GM10266 (cell line): ENCODE results near the gene ZNF175.

Experiments used
- DNase-seq: peaks from one replicate; pipeline ENCODE4 v3.0.0; 2012; ENCODE audit errors: extremely low spot score
- CTCF ChIP-seq: IDR thresholded peaks from 2 replicates; pipeline ENCODE4 v1.5.1; 2012; ENCODE audit warnings: mild to moderate bottlenecking, low read depth; ENCODE audit not compliant: control insufficient read depth, insufficient read depth; ENCODE audit errors: missing control alignments

ZNF175 gene

GRCh38 chr19:51550848-51551672 is 20.0 kb upstream of the ZNF175 start:
- TF ChIP-seq CTCF: no peak
- no peak for DNase-seq

GRCh38 chr19:51551673-51552432 is 19.2 kb upstream of the ZNF175 start:
- DNase-seq: no peak
- no peak for TF ChIP-seq CTCF

GRCh38 chr19:51552608-51552995 is 18.5 kb upstream of the ZNF175 start:
- no peak for TF ChIP-seq CTCF
- no peak for DNase-seq

GRCh38 chr19:51552996-51553725 is 17.9 kb upstream of the ZNF175 start:
- DNase-seq: peak; percentile 38
- TF ChIP-seq CTCF: no peak

- no peak for DNase-seq
- TF ChIP-seq CTCF: no peak
Measured at GRCh38 chr19:51559240-51559639, 11.8 kb upstream of the ZNF175 start.

GRCh38 chr19:51560339-51560738 is 10.7 kb upstream of the ZNF175 start:
- no peak for TF ChIP-seq CTCF

More at GRCh38 chr19:51560339-51560738, 10.7 kb upstream of the ZNF175 start:
- DNase-seq: no peak
